ENCODE data around the gene TRIM10. TPM values are rescaled to one million over a fixed set of nuclear protein-coding genes. Genes with fewer than 3 reads are reported as not detected.
"Not testable (repeated sequence)": the region's sequence is repeated elsewhere in the genome, so short reads cannot be mapped to it uniquely, and the experiment has no call there.

The TRIM10 gene
- total RNA-seq, 4 donors from 2014 or later = not detected

GRCh38 chr6:30129265-30130178, 31.5 kb downstream of the TRIM10 start:
- peaks cover 39 to 54% (median 54%) of the 10 kb centered on the region in 3 donors for H3K27me3 ChIP-seq
- no peak overlapping the region for H3K4me3 ChIP-seq
- intact Hi-C loops (cut with DNase I; ENCODE audit: low total_unique reads) = no loop called here
- TF ChIP-seq POLR2A (IDR thresholded peaks at IDR 0.05) (no peak), CTCF (IDR thresholded peaks at IDR 0.05 in 4 of 5, conservative IDR thresholded peaks at IDR 0.05 in 1 of 5) (no peak)
- no peaks in the 10 kb centered on the region for H3K9me3 ChIP-seq
- ATAC-seq (no peak), DNase-seq (no peak)
- in situ Hi-C loops (cut with MboI; ENCODE audit: low sequenced_read_pairs in 4 of 4) = no loop called here
- H3K36me3 ChIP-seq = no peaks in the 10 kb centered on the region
- H3K4me1 ChIP-seq = peaks cover 4 to 10% of the 10 kb centered on the region in 2 donors
- H3K27ac ChIP-seq = no peak overlapping the region

- Histone ChIP-seq H3K4me1 (peaks cover 4 to 10% of the 10 kb centered on the region in 2 donors), H3K27ac (no peak overlapping the region), H3K9me3 (no peaks in the 10 kb centered on the region), H3K4me3 (peak overlapping the region in 3 of 4 donors; percentile 2 to 36 (median 23)), H3K36me3 (no peaks in the 10 kb centered on the region), H3K27me3 (peaks cover 39 to 52% (median 46%) of the 10 kb centered on the region in 3 donors)
- TF ChIP-seq CTCF (IDR thresholded peaks at IDR 0.05 in 4 of 5, conservative IDR thresholded peaks at IDR 0.05 in 1 of 5) (no peak), POLR2A (IDR thresholded peaks at IDR 0.05) (no peak)
- ATAC-seq (no peak), DNase-seq (no peak)
- in situ Hi-C loops (cut with MboI; ENCODE audit: low sequenced_read_pairs in 4 of 4) (no loop called here), intact Hi-C loops (cut with DNase I; ENCODE audit: low total_unique reads) (no loop called here)
Measured at GRCh38 chr6:30127238-30128093, 33.5 kb downstream of the TRIM10 start.

GRCh38 chr6:30122515-30122914, 38.5 kb downstream of the TRIM10 start:
- in situ Hi-C loops (cut with MboI; ENCODE audit: low sequenced_read_pairs in 4 of 4) = no loop called here
- Histone ChIP-seq H3K9me3 (no peaks in the 10 kb centered on the region), H3K27me3 (peaks cover 7 to 13% (median 8%) of the 10 kb centered on the region in 3 donors), H3K36me3 (no peaks in the 10 kb centered on the region), H3K27ac (no peak overlapping the region), H3K4me3 (no peak overlapping the region), H3K4me1 (peaks cover 0 to under 1% of the 10 kb centered on the region in 2 donors)
- TF ChIP-seq CTCF (IDR thresholded peaks at IDR 0.05 in 4 of 5, conservative IDR thresholded peaks at IDR 0.05 in 1 of 5) (no peak), POLR2A (IDR thresholded peaks at IDR 0.05) (no peak)
- intact Hi-C loops (cut with DNase I; ENCODE audit: low total_unique reads) = no loop called here
- DNase-seq = no peak
- ATAC-seq = no peak

- no peak overlapping the region for H3K27ac ChIP-seq
- intact Hi-C loops (cut with DNase I; ENCODE audit: low total_unique reads) = no loop called here
- ATAC-seq = no peak
- no peaks in the 10 kb centered on the region for H3K36me3 ChIP-seq
- in situ Hi-C loops (cut with MboI; ENCODE audit: low sequenced_read_pairs in 4 of 4) = no loop called here
- no peak for DNase-seq
- TF ChIP-seq POLR2A (IDR thresholded peaks at IDR 0.05) (no peak), CTCF (IDR thresholded peaks at IDR 0.05 in 4 of 5, conservative IDR thresholded peaks at IDR 0.05 in 1 of 5) (no peak)
- H3K27me3 ChIP-seq = peaks cover 0 to 8% (median under 1%) of the 10 kb centered on the region in 3 donors
- H3K4me3 ChIP-seq = no peak overlapping the region
- H3K9me3 ChIP-seq = no peaks in the 10 kb centered on the region
- no peaks in the 10 kb centered on the region for H3K4me1 ChIP-seq
Measured at GRCh38 chr6:30121446-30122366, 39.3 kb downstream of the TRIM10 start.

GRCh38 chr6:30118691-30119090, 42.3 kb downstream of the TRIM10 start:
- H3K27ac ChIP-seq; DNase-seq; H3K4me1 ChIP-seq; ATAC-seq; H3K27me3 ChIP-seq; H3K4me3 ChIP-seq; H3K36me3 ChIP-seq; intact Hi-C loops (cut with DNase I; ENCODE audit: low total_unique reads); H3K9me3 ChIP-seq; in situ Hi-C loops (cut with MboI; ENCODE audit: low sequenced_read_pairs in 4 of 4): not testable (repeated sequence)

Measured in gastrocnemius medialis (tissue), 4 donors.